Measurements from ENCODE around the gene BOK. TPM values are rescaled to one million over a fixed set of nuclear protein-coding genes. Genes with fewer than 3 reads are reported as not detected.

The BOK gene
- total RNA-seq, 1 donor from 2014 or later = 56.4 TPM

DNA sequence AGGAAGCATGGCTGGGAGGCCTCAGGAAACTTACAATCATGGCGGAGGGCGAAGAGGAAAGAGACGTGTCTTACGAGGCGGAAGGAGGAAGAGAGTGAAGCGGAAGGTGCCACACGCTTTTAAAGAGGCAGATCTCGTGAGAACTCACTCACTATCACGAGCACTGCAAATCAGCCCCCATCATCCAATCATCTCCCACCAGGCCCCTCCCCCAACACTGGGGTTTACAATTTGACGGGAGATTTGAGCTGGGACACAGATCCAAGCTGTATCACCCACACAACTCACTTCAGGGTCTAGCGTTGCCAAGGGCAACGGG lies 5.1 kb upstream of the BOK start:
- Histone ChIP-seq H3K36me3 (no peaks in the 10 kb centered on the region), H3K4me3 (no peak overlapping the region), H3K4me1 (peaks cover 30% of the 10 kb centered on the region), H3K27me3 (no peaks in the 10 kb centered on the region), H3K9me3 (no peaks in the 10 kb centered on the region), H3K27ac (no peak overlapping the region)
- no peak for DNase-seq
- no peak for TF ChIP-seq CTCF (IDR thresholded peaks at IDR 0.05)
- intact Hi-C loops (cut with DNase I) = no loop called here
- no peak for ATAC-seq

GRCh38 chr2:241553981-241554380 lies 4.6 kb upstream of the BOK start:
- no peak for TF ChIP-seq CTCF (IDR thresholded peaks at IDR 0.05)
- DNase-seq (no peak), ATAC-seq (no peak)
- Histone ChIP-seq H3K4me1 (peaks cover 29% of the 10 kb centered on the region), H3K27me3 (no peaks in the 10 kb centered on the region), H3K4me3 (no peak overlapping the region), H3K9me3 (no peaks in the 10 kb centered on the region), H3K27ac (no peak overlapping the region), H3K36me3 (no peaks in the 10 kb centered on the region)
- intact Hi-C loops (cut with DNase I) = no loop called here

DNA sequence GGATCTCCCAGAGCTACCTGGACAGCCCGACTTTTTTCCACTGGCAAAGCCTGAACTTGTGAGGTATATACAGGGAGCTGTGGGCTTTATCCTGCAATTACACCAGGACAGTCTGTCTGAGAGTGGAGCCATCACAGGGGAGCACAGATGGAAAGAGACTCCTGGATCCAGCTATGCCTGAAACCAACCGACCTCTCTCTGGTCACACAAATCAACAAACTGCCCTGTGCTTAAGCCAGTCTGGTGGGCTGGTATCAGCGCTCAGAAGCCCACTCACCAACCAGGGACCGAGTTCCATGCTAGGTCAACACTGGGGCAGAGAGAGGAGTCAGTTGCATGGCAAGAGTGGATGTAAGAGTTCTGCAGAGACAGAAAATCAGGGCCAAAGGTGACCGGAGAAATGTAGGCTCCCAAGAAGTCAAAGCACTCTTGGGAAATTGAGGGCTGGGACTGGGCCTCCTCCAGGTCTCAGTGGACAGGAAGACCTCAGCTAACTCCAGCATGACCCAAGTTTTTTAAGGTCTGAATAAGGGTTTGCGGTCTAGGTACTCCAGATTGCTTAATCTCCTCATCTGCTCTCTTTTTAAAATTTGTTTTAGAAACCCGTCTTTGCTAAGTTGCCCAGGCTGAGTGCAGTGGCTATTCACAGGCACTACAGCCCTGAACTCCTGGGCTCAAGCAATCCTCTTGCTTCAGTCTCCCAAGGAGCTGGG lies 3.8 kb upstream of the BOK start:
- H3K4me1 ChIP-seq = peaks cover 24% of the 10 kb centered on the region
- no peaks in the 10 kb centered on the region for H3K36me3 ChIP-seq
- no peak for TF ChIP-seq CTCF (IDR thresholded peaks at IDR 0.05)
- DNase-seq = no peak
- ATAC-seq = peak; percentile 26
- H3K9me3 ChIP-seq = no peaks in the 10 kb centered on the region
- H3K27me3 ChIP-seq = no peaks in the 10 kb centered on the region
- H3K27ac ChIP-seq = no peak overlapping the region
- intact Hi-C loops (cut with DNase I) = no loop called here
- H3K4me3 ChIP-seq = no peak overlapping the region

- DNase-seq (no peak), ATAC-seq (no peak)
- peak overlapping the region; percentile 17 for H3K27ac ChIP-seq
- no peak for TF ChIP-seq CTCF (IDR thresholded peaks at IDR 0.05)
- H3K9me3 ChIP-seq = no peaks in the 10 kb centered on the region
- H3K36me3 ChIP-seq = no peaks in the 10 kb centered on the region
- no peaks in the 10 kb centered on the region for H3K27me3 ChIP-seq
- H3K4me1 ChIP-seq = peaks cover 27% of the 10 kb centered on the region
- no peak overlapping the region for H3K4me3 ChIP-seq
- intact Hi-C loops (cut with DNase I) = no loop called here
Observed at GRCh38 chr2:241555711-241556110, 2.8 kb upstream of the BOK start.

- ATAC-seq (no peak), DNase-seq (no peak)
- Histone ChIP-seq H3K27me3 (no peaks in the 10 kb centered on the region), H3K4me3 (no peak overlapping the region), H3K27ac (no peak overlapping the region), H3K4me1 (peaks cover 23% of the 10 kb centered on the region), H3K36me3 (no peaks in the 10 kb centered on the region), H3K9me3 (no peaks in the 10 kb centered on the region)
- no peak for TF ChIP-seq CTCF (IDR thresholded peaks at IDR 0.05)
- intact Hi-C loops (cut with DNase I) = no loop called here
Observed at GRCh38 chr2:241556746-241557145, 1.8 kb upstream of the BOK start.

Data from upper lobe of right lung (tissue), 1 donor.